GM18909 (cell line): ENCODE results near the gene TNFAIP1.
"Not testable (repeated sequence)": the region's sequence is repeated elsewhere in the genome, so short reads cannot be mapped to it uniquely, and the experiment has no call there.

Experiments used
- ATAC-seq: cut with Tn5 transposase; IDR thresholded peaks from one replicate; pipeline ENCODE4 v1.9.1; 2021; ENCODE audit warnings: mild to moderate bottlenecking; ENCODE audit not compliant: unreplicated experiment, poor library complexity

Gene TNFAIP1

GRCh38 chr17:28324267-28324745, 11.3 kb upstream of the TNFAIP1 start:
- ATAC-seq: no peak

GRCh38 chr17:28324781-28325180, 10.8 kb upstream of the TNFAIP1 start:
- ATAC-seq: no peak

- ATAC-seq: no peak
Observed at GRCh38 chr17:28325211-28325610, 10.3 kb upstream of the TNFAIP1 start.

GRCh38 chr17:28326114-28326513, 9.4 kb upstream of the TNFAIP1 start:
- ATAC-seq: no peak

DNA sequence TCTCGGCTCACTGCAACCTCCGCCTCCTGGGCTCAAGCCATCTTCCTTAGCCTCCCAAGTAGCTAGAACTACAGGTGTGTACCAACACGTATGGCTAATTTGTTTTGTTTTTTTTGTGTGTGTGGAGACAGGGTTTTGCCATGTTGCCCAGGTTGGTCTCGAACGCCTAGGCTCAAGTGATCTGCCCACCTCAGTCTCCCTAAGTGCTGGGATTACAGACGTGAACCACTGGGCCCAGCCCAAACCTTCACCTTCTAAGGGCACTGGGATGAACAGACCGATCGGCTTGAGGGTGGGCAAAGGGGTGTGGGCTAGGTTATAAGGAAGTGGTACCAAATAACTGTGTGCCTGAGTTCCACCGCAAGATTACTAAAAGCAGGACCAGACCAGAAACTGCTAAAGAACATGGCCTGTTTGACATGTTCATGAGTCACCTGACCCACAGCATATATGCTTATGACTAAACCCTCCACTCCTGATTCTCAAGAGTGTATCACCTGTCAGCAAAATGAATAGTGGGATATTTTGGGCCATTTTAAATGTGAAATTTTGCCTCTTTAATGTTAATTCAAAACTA, 8.4 kb upstream of the TNFAIP1 start:
- no peak for ATAC-seq

GRCh38 chr17:28327709-28328108, 7.9 kb upstream of the TNFAIP1 start:
- ATAC-seq: no peak

DNA sequence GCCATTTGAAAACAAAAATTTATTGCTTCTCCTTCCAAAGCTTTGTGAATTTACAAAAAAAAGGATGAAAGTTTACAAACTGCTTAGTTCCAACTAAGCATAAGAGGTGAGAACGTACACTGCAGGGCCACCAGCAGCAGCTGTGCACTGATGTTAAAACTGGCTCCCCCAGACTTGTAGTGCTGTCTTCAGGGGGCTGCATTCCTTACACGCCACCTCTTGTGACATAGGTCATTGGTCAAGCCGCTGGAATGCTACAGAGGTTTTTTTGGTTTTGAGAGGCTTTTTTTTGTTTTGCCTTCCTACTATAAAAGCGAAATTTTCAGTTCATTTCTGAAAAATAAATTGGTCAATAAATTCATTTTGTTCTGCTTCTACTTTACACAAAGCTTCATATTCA, 7.2 kb upstream of the TNFAIP1 start:
- ATAC-seq: no peak

GRCh38 chr17:28330671-28331070, 4.9 kb upstream of the TNFAIP1 start:
- no peak for ATAC-seq

GRCh38 chr17:28331891-28332420, 3.6 kb upstream of the TNFAIP1 start:
- ATAC-seq: no peak

GRCh38 chr17:28333083-28333746, 2.3 kb upstream of the TNFAIP1 start:
- ATAC-seq: no peak

DNA sequence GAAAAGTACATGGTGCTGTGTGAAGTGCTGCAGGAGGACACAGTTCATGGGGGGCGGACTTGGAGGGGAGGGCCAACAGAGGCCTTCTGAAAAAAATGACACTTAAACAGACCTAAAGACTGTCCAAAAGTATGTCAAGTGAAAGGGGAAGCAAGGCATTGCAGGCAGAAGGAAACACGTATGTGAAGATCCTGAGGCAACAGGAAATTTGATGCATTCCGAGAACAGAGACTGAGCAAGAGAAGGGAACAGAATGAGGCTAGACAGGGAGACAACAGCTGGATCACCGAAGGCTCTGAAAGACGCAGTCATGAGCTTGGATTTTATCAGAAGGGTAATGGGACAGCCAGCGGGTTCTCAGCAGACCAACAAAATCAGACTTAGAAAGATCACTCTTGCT, 1.4 kb upstream of the TNFAIP1 start:
- no peak for ATAC-seq

DNA sequence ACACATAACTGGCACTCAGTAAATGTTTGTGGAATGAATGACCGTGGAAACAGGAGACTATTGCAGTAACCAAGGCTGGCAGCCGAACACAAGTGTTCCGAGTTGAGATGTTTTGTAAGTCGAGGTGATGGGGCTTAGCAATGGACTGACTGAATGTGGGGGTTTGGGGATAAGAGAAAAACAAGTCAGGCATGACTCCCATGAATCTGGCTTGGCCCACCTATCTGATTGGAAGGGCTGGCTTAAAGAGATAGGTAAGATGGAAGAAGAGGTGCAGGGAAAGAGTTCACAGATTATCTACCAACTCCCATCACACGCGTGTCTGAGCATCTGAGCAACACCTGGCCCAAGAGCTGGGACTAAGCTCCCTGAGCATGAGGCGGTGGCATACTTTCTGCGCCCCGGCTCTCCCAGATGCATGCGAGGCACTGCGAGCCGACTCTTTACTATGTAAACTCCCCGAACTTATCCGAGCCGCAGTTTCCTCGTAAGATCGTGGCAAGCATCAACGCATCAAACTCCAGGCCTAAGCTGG, 828 bp upstream of the TNFAIP1 start:
- no peak for ATAC-seq

GRCh38 chr17:28335959-28336871, 654 bp downstream of the TNFAIP1 start:
- no peak for ATAC-seq

GRCh38 chr17:28338056-28338768, 2.7 kb downstream of the TNFAIP1 start:
- no peak for ATAC-seq

DNA sequence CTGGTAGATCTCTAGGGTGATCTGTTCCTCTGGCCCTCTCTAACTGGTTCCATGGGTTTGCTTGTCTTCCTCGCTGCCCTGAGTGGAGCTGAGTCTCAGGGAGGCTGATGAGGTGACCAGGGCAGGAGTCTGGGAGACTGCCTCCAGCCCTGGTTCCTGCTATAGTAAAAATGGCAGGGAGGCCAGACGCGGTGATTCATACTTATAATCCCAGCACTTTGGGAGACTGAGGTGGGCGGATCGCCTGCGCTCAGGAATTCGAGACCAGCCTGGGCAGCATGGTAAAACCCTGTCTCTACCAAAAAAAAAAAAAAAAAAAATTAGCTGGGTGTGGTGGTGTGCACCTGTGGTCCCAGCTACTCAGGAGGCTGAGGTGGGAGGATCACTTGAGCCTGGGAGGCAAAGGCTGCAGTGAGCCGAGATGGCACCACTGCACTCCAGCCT, 3.2 kb downstream of the TNFAIP1 start:
- ATAC-seq: not testable (repeated sequence)

DNA sequence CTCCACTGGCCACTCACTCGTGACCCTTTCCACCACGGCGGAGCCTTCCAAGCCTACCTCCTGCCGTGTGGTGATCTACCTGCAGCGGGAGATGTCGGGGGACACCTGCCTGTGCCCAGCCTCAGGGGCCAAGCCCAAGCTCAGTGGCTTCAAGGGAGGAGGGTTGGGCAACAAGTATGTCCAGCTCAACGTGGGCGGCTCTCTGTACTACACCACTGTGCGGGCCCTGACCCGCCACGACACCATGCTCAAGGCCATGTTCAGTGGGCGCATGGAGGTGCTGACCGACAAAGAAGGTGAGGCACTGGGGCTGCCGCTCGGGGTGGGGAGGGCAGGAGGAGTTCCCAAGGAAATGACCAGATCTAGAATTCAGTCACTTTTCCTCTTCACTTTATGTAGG, 3.9 kb downstream of the TNFAIP1 start:
- ATAC-seq: no peak

- ATAC-seq: no peak
Observed at GRCh38 chr17:28340374-28340773, 4.8 kb downstream of the TNFAIP1 start.

- no peak for ATAC-seq
Observed at GRCh38 chr17:28341516-28341915, 6.0 kb downstream of the TNFAIP1 start.

- ATAC-seq: no peak
Observed at GRCh38 chr17:28342313-28342712, 6.8 kb downstream of the TNFAIP1 start.

GRCh38 chr17:28343491-28343932, 8.0 kb downstream of the TNFAIP1 start:
- no peak for ATAC-seq
